GM12872 (cell line): ENCODE results near the gene RIC8B.

Experiments
- CTCF ChIP-seq: IDR thresholded peaks from 3 replicates; pipeline ENCODE4 v1.5.1; 2011; ENCODE audit warnings: low read depth, mild to moderate bottlenecking, low read length, moderate library complexity; ENCODE audit not compliant: insufficient read depth

RIC8B gene

GRCh38 chr12:106873983-106874382 is 99.5 kb downstream of the RIC8B start:
- no peak for TF ChIP-seq CTCF

GRCh38 chr12:106878804-106879203 is 104.3 kb downstream of the RIC8B start:
- no peak for TF ChIP-seq CTCF

GRCh38 chr12:106879612-106880011 is 105.1 kb downstream of the RIC8B start:
- no peak for TF ChIP-seq CTCF

- no peak for TF ChIP-seq CTCF
Observed at GRCh38 chr12:106883426-106883825, 108.9 kb downstream of the RIC8B start.

- TF ChIP-seq CTCF, result no peak
Observed at GRCh38 chr12:106885026-106885425, 110.5 kb downstream of the RIC8B start.

- no peak for TF ChIP-seq CTCF
Observed at GRCh38 chr12:106885541-106886249, 111.2 kb downstream of the RIC8B start.

GRCh38 chr12:106886932-106887331 is 112.5 kb downstream of the RIC8B start:
- TF ChIP-seq CTCF, result no peak
